Stimulated activated CD4-positive, alpha-beta T cell treated with anti-CD3 and anti-CD28 coated beads, Interleukin-2, amount 100 ng/mL, for 48 hours (primary cell): Measurements from ENCODE around the gene COPZ2.
A peak's percentile ranks its signal among the peaks of the same experiment; 100 is the strongest.
"Not testable (repeated sequence)": the region's sequence is repeated elsewhere in the genome, so short reads cannot be mapped to it uniquely, and the experiment has no call there.

Experiments
- DNase-seq, 2 donors: peaks; one replicate each; pipeline ENCODE4 v3.0.0-alpha.2; 2020

The COPZ2 gene

DNA sequence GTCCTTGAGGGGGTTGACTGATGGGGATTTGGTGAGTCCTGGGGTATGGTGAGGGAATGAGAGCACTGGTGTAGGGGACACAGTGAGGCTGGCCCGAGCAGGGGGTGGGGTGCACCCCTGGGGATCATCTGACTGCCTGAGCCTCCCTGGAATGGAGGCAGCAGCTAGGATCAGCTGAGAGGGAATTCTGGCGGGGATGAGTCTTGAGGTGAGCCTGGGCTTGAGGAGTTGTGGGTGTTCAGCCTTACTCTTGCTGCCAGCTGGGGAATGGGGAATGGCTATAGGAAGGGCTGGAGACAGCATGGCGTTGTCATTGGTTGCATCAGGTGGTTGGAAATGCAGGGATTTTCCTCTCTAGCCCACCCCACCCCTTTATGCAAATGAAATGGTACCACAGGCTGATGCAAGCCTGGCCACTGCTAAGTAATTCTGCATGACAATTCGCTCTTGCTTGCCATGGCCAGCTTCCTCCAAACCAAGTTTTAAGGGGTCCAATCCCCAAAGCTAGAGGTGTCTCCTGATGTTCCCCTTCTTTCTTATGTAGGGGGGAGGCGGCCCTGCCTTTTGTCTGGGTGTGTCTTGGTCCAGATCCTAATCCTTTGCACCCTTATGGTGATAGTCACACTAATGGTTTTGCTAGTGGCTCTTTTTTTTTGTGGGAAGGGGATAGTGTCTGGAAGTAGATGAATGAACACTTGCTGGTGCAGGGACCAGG is 18.1 kb upstream of the COPZ2 start:
- peak; percentile 31 to 44 for DNase-seq

DNA sequence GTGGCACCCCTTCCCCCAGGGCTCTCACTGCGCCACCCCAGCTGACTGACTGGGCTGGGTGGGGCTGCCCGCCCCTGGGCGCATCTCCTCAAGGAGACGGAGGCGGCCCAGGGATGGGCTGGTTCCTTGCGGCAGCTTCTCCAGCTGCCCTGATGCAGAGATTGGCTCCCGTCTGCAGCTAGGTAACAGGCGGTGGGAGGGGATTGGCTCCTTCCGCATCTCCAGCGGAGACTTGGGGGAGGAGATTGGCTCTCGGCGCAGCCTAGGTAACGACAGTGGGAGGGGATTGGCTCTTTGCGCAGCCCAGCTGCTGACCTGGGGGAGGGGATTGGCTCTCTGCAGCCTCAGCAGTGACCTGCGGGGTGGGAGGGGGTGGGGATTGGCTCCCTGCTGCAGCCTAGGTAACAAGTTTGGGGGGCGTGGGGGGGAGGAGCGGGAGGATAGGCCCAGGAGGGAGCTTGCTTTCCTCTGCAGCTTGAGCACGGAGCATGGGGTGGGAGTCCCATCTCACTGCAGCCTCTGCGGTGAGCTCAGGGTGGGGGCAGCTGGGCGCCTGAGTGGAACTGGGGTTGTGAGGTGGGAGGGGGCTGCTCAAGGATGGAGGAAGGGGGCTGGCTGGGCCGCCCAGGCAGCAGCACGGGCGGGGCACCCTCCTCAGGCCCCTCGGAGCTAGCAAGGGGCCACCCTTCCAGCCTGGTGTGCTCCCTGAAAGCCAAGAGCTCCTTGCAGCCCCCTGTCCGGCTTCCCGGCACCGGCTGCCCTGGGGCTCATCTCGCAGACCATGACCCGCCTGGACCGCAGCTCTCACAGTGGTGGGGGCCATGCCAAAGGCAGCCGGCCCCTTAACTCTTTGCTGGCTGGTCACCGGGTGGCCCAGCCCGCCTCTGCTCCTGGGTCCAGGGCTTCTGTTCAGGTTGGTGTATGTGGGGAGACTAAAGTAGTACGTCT is 16.9 kb upstream of the COPZ2 start:
- DNase-seq, result no peak

DNA sequence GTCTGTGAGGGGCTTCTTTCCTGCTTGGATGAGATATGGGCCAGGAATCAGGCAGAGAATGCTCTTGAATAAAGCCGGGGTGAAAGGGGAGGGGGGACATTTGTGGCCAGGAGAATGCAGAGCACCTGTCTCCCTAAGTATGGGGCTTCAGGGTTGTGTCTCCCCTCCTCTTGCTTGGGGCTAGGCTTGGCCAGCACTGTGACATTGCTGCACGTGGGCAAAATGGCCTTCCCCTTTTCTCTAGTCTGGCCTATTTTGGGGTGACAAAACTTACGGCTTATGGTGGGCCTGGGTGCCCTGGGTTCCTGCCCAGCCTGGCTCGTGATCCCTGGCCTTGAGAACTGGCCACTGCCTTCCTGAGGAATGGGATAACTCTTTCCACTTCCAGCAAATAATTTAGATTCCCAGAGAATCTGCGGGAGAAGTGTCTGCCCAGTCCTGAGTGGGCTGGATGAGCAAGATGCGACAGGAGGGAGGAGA is 16.2 kb upstream of the COPZ2 start:
- DNase-seq, result no peak

DNA sequence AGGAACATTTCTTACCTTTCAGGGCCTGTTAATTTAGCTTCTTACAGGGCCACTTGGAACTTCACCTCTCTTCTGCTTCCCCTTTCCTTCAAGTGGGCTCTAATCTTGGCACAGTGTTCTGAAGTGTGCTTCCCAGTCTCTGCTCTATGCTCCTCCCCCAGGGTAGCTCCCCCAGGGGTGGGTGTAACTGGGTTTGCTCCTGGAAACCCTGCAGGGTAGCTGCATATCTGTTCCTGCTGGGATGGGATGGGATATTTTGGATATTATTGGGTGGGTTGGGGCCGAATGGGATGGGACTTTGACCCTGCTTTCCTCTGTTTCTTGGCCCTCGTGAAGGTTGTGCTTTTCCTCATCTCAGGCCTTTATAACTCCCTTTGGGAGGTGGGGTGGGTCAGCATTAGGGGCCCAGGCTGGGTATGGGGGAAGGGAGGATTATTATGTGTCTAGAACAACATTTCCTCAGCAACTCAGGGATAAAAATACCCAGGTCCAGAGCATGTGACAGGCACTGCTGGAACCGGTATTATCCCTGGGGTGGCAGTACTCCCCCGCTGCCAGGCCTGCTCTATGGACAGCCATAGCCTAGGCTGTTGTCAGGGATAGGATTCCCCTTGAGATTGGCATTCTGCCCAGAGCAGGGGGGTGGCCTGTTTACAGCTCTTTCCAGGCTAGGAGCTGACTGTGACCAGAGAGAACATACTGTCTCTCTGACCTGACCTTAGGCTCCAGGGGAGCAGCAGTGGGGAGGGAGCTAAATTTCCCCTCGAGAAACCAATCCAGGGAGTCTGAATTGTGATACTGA is 15.6 kb upstream of the COPZ2 start:
- DNase-seq, result no peak

DNA sequence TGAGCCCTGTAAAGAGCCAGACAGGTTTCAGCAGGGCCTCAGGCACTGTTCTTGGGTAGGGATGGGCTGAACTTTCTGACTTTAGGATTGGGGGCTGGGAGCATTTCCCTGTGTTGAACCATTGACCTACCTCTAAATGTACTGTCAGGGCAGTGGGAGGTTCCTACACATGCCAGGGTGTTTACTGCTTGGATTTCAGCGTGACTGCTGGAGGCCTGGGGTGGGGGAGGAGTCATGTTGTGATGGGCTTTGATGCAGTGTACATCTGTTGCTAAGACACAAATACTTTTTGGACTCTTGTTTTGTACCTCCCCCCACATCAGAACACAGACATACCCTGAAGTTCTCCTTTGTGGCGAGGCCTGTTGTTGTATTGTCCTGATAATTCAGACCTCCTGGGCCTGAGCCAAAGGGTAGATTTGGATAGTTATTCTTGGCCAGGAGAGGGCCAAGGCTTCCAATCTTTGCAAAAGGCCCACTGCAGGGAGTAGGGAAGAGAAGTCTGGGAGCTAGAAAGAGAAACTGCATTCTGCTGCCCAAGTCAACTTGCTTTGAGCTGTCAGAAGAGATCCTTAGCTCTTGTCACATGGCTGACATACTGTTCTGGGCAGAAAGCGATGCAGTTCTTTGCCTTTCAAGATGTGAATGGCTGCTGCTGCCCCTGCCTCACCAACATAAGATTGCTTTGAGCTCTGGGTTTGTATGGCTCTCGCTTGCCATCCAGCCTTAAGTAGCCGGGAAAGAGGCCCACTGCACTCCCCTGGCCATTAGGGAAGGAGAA is 14.3 kb upstream of the COPZ2 start:
- no peak for DNase-seq

DNA sequence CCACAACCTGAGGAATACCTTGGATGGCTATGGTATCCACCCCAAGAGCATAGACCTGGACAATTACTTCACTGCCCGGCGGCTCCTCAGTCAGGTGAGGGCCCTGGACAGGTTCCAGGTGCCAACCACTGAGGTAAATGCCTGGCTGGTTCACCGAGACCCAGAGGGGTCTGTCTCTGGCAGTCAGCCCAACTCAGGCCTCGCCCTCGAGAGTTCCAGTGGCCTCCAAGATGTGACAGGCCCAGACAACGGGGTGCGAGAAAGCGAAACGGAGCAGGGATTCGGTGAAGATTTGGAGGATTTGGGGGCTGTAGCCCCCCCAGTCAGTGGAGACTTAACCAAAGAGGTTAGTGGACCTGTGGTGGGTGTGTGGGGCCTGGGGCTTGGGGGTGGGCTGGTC is 13.7 kb upstream of the COPZ2 start:
- DNase-seq, result no peak

DNA sequence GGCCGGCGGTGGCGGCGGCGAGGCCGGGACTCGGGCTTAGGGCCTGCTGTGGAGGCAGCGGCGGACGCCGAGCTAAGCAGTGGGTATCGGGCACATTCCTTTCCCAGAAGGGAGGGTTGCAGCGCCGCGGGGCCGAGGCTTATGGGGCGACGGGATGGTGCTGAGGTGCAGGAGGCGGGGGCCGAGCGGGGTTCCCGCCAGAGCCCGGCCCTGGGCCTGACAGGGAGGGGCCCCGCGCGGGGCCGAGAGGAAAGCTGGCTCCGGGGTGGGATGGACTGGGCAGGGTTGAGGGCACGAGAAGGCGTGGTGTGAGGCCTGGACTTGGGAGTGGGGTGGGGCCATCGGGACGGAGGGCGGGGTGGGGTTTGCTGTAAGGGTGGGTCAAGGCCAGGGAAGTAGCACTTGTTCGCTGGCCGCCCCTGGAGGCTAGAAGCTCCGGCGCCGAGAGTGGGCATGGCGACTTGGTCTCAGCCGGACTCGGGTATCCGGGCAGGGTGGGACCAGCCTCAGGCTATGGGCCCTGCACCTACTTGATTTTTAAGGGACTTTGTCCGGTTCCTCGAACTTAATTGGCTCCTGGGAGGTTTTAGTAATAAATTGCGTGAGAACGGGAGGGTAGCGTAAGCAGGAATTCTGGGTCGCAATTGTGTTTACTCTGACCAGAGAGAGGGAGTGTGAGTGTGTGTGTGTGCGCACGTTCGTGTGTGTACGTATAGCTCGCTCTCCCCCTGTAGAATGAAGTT is 11.0 kb upstream of the COPZ2 start:
- peak in 1 of 2 donors; percentile 55 for DNase-seq

DNA sequence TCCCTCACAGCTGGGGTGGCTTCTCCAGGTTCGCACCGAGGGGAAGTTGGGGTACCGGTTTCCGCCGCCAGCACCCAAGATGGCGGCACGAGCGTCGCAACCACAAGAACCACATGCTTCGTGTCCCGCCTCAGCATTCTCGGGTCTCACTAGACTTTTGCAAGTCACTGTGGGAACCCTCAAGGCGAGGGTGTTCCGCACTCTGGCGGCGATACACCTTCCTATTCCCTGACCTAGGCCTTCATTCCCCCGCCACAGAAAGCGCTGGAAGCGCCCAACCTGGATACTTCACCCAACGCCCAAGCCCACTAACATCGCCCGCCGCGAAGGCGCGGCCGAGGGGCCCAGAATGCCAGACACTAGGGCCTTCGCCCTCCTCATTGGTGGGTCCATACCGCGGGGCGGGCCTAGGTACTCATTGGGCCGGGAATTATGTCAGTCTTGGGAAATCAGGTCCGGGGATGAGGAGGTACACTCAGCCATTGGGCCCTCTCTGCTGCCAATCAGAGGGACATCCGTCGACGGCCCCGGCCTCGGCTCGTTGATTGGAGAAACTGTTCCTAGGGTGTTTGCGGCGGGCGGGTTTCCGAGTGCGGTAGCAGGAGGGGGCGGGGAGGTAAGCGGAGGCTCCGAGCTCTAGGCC is 10.3 kb upstream of the COPZ2 start, which contains the start of gene NFE2L1:
NFE2L1 (plus strand) TSS at position 619 of the 643 bp plus-strand sequence. CDS start 2,760 bp downstream, outside the sequence.
- DNase-seq, result peak; percentile 93 to 94

DNA sequence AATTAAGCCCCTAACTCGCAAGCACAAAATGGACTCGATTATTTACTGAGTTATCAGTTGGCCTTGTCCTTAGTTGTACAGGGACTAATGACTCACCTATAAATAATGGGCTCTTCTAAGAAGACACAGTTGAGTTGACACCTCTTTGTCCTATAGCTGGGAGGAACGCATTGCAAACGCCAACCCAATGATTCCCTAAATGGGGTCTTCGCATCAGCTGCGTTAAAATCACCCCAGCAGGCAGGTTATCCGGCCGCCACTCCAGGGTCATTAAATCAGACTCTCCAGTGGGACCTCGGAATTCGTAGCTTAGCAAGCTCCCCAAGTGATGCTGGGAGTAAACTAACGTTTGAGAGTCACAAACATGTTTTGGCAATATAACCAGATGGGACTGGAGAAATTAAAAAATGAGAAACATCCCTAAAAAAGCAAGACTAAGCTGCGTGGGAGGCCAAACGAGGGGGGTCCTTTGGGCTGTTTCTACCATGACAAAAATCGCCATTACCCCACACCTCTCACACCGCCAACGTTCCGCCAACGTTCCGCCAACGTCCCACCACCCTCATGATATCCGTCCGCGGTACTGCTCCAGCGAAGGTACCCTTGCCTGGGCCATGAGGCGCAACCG is 9.6 kb upstream of the COPZ2 start:
- DNase-seq, result no peak

DNA sequence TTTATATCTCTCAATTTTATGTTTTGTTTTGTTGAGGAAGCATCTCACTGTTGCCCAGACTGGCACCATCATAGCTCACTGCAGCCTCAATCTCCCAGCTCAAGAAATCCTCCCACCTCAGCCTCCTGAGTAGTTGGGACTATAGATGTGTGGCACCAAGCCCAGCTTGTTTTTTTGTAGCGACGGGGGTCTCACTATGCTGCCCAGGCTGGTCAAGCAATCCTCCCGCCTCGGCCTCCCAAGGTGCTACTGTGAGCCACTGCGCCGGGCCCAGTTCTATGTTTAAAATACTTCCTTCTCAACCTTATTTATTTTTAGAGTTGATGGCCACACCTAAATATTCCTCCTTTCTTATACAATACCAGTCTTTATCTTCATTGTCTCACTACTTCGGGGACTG is 8.7 kb upstream of the COPZ2 start:
- no peak for DNase-seq

DNA sequence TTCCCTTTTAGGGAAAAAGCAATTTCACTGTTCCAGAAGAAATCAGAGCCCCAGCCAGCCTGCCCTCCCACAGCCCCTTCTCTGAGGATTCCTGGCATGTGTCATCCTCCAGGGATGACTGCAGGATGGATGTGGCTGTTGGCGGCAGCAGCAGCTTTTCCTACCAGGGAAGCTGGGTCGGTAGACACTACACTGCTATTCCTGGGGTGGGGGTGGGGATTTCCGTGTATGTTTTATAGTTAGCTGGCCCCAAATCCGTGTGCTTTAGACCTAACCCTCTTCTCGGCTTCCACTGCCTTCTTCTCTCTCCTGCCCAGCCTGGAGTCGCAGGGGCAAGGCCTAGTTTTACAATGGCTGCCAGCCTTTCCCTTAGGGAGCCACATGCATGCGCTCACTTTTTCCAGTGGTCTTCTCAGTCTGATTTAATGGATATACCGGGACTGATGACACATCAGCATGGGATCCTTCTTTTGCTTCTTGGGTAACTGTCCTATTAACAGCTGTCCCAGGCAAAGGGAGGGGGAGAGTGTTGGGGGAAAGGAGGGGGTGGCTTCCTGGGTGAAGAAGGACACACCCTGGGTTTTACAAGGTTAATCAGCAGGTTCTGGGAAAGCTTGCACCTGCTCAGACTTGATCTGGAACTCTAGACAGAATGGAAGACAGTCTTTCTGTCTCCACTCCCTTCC is 7.9 kb upstream of the COPZ2 start:
- no peak for DNase-seq

DNA sequence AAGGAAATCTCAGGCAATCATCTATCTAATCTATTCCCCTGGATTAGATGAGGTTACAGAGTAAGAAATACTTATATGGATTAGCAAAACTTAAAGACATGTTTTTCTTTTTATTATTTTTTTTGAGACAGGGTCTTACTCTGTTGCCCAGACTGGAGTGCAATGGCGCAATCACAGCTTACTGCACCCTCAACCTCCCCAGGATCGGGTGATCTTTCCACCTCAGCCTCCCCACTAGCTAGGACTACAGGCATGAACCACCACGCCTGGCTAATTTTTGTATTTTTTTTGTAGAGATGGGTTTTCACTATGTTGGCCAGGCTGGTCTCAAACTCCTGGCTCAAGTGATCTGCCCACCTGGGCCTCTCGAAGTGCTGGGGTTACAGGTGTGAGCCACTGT is 7.3 kb upstream of the COPZ2 start:
- DNase-seq, result no peak

DNA sequence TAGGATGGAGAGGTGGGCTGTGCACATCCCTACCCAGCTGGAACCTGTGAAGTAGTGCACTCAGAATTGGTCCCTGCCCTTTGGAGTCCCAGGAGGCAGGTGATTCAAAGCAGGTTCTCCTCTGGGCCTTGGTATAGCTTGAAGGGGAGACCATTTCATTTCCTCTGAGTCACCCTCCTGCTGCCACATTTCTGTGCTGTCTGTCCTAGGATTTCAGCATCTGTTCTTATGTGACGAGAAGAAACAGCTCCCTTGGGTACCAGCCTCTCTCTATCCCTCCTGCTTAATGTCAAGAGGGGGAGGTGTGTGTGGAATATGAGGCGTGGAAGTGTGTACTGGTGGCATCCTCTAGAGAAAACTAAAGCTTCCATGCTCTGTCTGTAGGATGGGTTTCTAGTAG is 5.6 kb upstream of the COPZ2 start:
- no peak for DNase-seq

DNA sequence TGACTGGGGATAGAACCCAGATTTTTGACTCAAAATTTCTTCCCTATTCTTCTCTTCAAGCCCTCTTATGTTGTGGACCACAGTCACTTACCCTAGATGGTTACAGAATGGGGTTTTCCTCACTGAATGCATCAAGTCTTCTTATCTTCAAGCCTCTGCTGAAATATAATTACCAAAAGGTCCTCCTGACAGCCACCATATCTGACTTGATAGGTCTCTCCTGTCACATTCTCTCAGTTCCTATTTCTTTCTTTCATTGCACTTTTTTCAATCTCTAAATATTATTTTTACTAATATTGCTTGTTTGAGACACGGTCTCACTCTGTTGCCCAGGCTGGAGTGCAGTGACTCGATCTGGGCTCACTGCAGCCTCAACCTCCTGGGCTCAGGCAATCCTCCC is 1.1 kb upstream of the COPZ2 start:
- DNase-seq, result no peak

DNA sequence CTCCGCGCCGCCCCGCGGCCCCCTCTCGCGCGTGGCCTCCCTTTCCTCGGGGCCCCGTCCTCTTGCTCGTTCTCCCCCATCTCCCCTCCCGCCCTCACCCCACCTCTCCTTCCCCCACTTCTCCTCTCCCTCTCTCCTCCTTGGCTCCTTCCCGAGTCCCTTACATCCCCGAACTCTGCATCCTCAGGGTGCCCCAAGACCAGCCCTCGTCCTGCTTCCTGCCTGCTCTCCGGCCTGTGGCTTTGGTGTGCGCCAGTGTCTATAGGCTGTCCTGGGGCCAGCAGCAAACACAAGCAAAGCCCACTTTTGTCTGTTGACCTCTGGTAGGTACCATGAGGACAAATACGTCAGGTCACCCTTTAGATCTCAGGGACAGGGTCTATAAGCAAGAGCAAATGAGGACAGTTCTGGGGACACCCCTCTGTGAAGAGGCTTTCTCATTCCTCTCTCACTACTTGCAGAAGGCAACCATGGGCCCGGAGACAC is 284 bp upstream of the COPZ2 start:
- no peak for DNase-seq

DNA sequence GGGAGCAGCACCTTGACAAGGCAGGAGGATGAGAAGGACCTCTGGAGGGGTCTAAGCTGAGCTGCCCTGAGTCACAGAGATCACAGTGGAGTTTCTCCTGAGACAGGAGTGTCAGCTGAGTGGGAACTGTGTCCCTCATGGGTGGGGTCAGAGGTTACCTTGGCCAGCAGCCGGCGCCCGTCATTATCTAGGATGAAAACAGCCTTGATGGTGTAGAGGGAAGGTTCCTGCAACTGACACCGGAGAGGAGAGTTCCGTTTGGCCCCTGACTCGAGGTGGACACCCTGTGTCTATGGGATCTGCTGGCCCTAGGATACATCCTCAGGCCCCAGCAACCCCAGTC is 933 bp downstream of the COPZ2 start:
- no peak for DNase-seq

DNA sequence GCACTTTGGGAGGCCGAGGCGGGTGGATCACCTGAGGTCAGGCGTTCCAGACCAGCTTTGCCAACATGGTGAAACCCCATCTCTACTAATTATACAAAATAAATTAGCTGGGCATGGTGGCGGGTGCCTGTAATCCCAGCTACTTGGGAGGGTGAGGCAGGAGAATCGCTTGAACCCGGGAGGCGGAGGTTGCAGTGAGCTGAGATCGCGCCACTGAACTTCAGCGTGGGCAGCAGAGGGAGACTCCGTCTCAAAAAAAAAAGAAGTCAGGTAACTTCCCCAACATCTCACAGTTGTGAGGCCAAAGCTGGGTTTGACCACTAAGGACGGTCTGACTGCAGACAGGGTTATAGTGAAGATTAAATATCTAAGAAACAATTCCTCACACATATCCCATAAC is 2.9 kb downstream of the COPZ2 start:
- DNase-seq, result not testable (repeated sequence)

DNA sequence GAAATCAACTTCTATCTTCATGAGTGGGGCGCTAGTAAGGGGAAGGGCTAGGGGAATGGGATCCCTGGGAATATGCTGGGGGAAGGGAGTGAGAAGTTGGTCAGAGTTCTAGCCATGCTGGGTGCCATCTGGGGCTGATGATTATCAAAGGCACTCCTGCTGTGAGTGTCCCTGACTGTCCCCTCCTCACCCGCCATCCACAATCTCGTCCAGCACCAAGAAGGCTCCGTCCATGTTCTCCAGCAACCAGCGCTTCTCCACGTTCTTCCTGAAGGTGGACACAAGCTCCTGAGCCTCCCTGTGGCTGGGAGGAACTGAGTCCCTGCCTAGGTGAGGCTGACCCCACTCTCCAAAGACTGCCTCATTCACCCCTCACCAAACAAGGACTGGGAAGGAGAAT is 5.6 kb downstream of the COPZ2 start:
- DNase-seq, result no peak

DNA sequence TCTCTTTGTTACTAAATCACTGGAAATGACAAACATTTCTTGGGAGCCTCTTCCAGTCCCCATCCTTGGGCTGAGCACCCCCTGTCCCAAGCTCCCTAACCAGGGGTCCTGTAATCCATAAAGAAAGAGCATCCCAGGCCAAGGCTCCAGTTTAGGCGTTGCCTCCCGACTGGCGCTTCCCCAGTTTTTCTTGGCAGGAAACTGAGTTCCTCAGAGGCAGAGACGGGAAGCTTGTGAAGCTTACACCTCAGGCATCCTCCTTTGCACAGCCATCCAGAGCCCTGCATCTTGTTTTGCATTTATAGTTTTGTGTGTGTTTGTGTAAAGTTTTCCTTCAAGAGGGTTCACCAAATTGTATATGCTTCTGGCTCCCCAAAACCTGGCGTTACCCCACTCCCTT is 7.1 kb downstream of the COPZ2 start:
- no peak for DNase-seq

DNA sequence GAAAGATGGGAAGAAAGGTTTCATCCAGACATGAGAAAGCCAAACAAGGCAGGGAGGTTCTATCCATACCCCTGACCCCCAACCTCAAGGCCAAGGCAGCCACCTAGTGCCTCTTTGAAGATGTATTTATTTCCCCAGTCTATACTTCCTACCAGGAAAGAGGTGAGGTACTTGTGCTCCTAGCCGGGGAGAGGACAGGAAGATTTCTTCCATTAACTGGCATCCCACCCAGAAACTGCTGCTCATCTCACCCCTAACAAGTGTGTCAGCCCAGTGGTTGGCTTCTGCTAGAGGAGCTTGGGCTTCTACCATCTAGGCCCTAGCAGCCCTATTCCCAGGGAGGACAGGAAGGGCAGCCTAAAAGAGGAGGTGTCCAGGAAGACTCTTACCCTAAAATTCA is 8.9 kb downstream of the COPZ2 start:
- DNase-seq, result no peak
